A673 (cell line): ENCODE results near the gene APOBEC3B. TPM values are rescaled to one million over a fixed set of nuclear protein-coding genes. Genes with fewer than 3 reads are reported as not detected.
"Not testable (repeated sequence)": the region's sequence is repeated elsewhere in the genome, so short reads cannot be mapped to it uniquely, and the experiment has no call there.

ENCODE experiments used
- BruUV-seq: library from RNA; stranded (reverse); fragments of 400-500 nt; replicated peaks from 2 replicates; lab custom pipeline; 2021; lab: Mats Ljungman, UMichigan
- CTCF ChIA-PET: fragments of 300-600 bp; sonication (Branson Sonifier 250); formaldehyde crosslinking; loops from one replicate; lab custom pipeline; 2022; ENCODE audit warnings: antibody characterized with exemption; lab: Charles Lee
- POLR2A ChIA-PET: fragments of 300-600 bp; sonication (Branson Sonifier 250); formaldehyde crosslinking; loops from one replicate; lab custom pipeline; 2022; ENCODE audit warnings: antibody characterized with exemption; ENCODE audit not compliant: low non-redundant PET; lab: Charles Lee
- DNase-seq: peaks from one replicate; pipeline ENCODE4 v3.0.0-alpha.2; 2015; ENCODE audit warnings: low spot score
- H3K27ac ChIP-seq: fragments of 200-600 bp; sonication (generic); 2 replicates; pipeline ENCODE4 v1.5.1; 2016; ENCODE audit warnings: mixed run types, low read depth, mild to moderate bottlenecking, mixed read lengths, antibody characterized with exemption, low read length; ENCODE audit not compliant: poor library complexity, severe bottlenecking
- H3K27me3 ChIP-seq: fragments of 200-600 bp; sonication (generic); replicated peaks from 2 replicates; pipeline ENCODE4 v1.6.1; 2017; ENCODE audit warnings: mixed run types, low read depth, mild to moderate bottlenecking, mixed read lengths, antibody characterized with exemption, low read length; ENCODE audit not compliant: insufficient read depth, poor library complexity
- H3K36me3 ChIP-seq: fragments of 200-600 bp; sonication (generic); 2 replicates; pipeline ENCODE4 v1.6.1; 2016; ENCODE audit warnings: mixed run types, mild to moderate bottlenecking, mixed read lengths, antibody characterized with exemption, low read length; ENCODE audit not compliant: insufficient read depth, poor library complexity, severe bottlenecking
- H3K4me1 ChIP-seq: fragments of 200-600 bp; sonication (generic); 2 replicates; pipeline ENCODE4 v1.6.1; 2017; ENCODE audit warnings: mixed run types, mild to moderate bottlenecking, mixed read lengths, antibody characterized with exemption, low read length; ENCODE audit not compliant: insufficient read depth, poor library complexity, severe bottlenecking
- H3K4me3 ChIP-seq: fragments of 200-600 bp; sonication (generic); 2 replicates; pipeline ENCODE4 v1.5.1; 2016; ENCODE audit warnings: low read depth, mixed run types, mild to moderate bottlenecking, mixed read lengths, low read length; ENCODE audit not compliant: poor library complexity, severe bottlenecking
- H3K9me3 ChIP-seq: fragments of 200-600 bp; sonication (generic); 2 replicates; pipeline ENCODE4 v1.6.1; 2016; ENCODE audit warnings: mixed run types, low read depth, mild to moderate bottlenecking, mixed read lengths, antibody characterized with exemption, low read length; ENCODE audit not compliant: poor library complexity, severe bottlenecking
- CTCF ChIP-seq: fragments of 300-800, 200-600 bp; sonication (generic); conservative IDR thresholded peaks from 2 replicates; pipeline ENCODE4 v1.5.1; 2017; ENCODE audit warnings: low read depth, mild to moderate bottlenecking, antibody characterized with exemption, low read length, moderate library complexity, mixed read lengths
- EZH2 ChIP-seq: fragments of 200-600 bp; sonication (generic); IDR thresholded peaks from 2 replicates; pipeline ENCODE4 v1.6.1; 2017; ENCODE audit warnings: borderline replicate concordance, low read depth, mild to moderate bottlenecking, mixed read lengths, antibody characterized with exemption, low read length; ENCODE audit not compliant: poor library complexity, severe bottlenecking
- intact Hi-C: fragments of 100-400 bp; cut with micrococcal nuclease; formaldehyde crosslinking; loops from one replicate; pipeline ENCODE4 v1.10.0; 2022; ENCODE audit not compliant: unreplicated experiment
- total RNA-seq: library from RNA; stranded (reverse); gene quantifications from 2 replicates; pipeline ENCODE4 v1.2.3, GENCODE V29; 2021

APOBEC3B gene
- total RNA-seq, 1 experiment from 2014 or later = 6.4 TPM

GRCh38 chr22:38957046-38957770 is 24.9 kb upstream of the APOBEC3B start, which contains the start of gene APOBEC3A:
Gene APOBEC3A (plus strand): TSS chr22:38957609. CDS start chr22:38957692, 83 bp downstream.
- Histone ChIP-seq H3K9me3 (no peaks in the 10 kb centered on the region), H3K4me1 (no peaks in the 10 kb centered on the region), H3K4me3 (no peak within 1 kb of the TSS), H3K27me3 (no peaks in the 10 kb centered on the region), H3K36me3 (no peaks in the 10 kb centered on the region), H3K27ac (no peak within 1 kb of the TSS)
- POLR2A ChIA-PET = no interaction called here
- no TSS peak for BruUV-seq
- CTCF ChIA-PET = no interaction called here
- intact Hi-C loops = no loop called here
- DNase-seq = no peak
- TF ChIP-seq EZH2 (no peak), CTCF (no peak)

GRCh38 chr22:38957808-38958650 is 24.1 kb upstream of the APOBEC3B start:
- intact Hi-C loops = no loop called here
- Histone ChIP-seq H3K27me3 (no peaks in the 10 kb centered on the region), H3K36me3 (no peaks in the 10 kb centered on the region), H3K9me3 (no peaks in the 10 kb centered on the region), H3K4me3 (no peak overlapping the region), H3K27ac (no peak overlapping the region), H3K4me1 (no peaks in the 10 kb centered on the region)
- DNase-seq = no peak
- ChIA-PET CTCF (no interaction called here), POLR2A (no interaction called here)
- BruUV-seq = no TSS peak
- TF ChIP-seq EZH2 (no peak), CTCF (no peak)

- H3K27me3 ChIP-seq, H3K27ac ChIP-seq, DNase-seq, H3K36me3 ChIP-seq, H3K4me1 ChIP-seq, H3K9me3 ChIP-seq, CTCF ChIA-PET, H3K4me3 ChIP-seq, POLR2A ChIA-PET, intact Hi-C loops, BruUV-seq: not testable (repeated sequence)
These were observed 23.6 kb upstream of the APOBEC3B start for GRCh38 chr22:38958651-38958943.
